Psoas muscle (tissue), 8 donors: ENCODE results near the gene RCHY1. TPM values are rescaled to one million over a fixed set of nuclear protein-coding genes. Genes with fewer than 3 reads are reported as not detected.

Source experiments
- ATAC-seq, 4 donors: fragments of 200-7000 bp; cut with Tn5 transposase; one replicate each; pipeline ENCODE4 v1.9.1; 2020; ENCODE audit warnings: moderate library complexity in 3 of 4, mild to moderate bottlenecking in 2 of 4
- DNase-seq, 2 donors: peaks; one replicate each; pipeline ENCODE4 v3.0.0-alpha.2; 2020
- H3K27ac ChIP-seq: fragments of 200-600 bp; one replicate; pipeline ENCODE4 v1.8.0; 2022
- H3K27me3 ChIP-seq, 3 donors: fragments of 200-600 bp in 1 of 3; one replicate each; pipeline versions ENCODE4 v1.6.1 to v1.8.0; 2013 to 2022; ENCODE audit warnings: low read length in 2 of 3, mild to moderate bottlenecking in 2 of 3, moderate library complexity in 1 of 3; ENCODE audit not compliant: insufficient read depth in 3 of 3
- H3K36me3 ChIP-seq, 2 donors: fragments of 200-600 bp in 1 of 2; one replicate each; pipeline versions ENCODE4 v1.6.1 to v1.8.0; 2013 to 2022; ENCODE audit warnings: low read depth in 1 of 2, mild to moderate bottlenecking in 1 of 2, moderate library complexity in 1 of 2; ENCODE audit not compliant: insufficient read depth in 1 of 2
- H3K4me1 ChIP-seq: fragments of 200-600 bp; one replicate; pipeline ENCODE4 v1.8.0; 2022
- H3K4me3 ChIP-seq: fragments of 200-600 bp; one replicate; pipeline ENCODE4 v1.8.0; 2022; ENCODE audit warnings: mild to moderate bottlenecking
- H3K9me3 ChIP-seq: fragments of 200-600 bp; one replicate; pipeline ENCODE4 v1.8.0; 2022
- CTCF ChIP-seq: fragments of 200-600 bp; IDR thresholded peaks from one replicate; pipeline ENCODE4 v1.8.0; 2022; ENCODE audit warnings: antibody characterized with exemption
- WGBS, 3 donors: extraction: QIAGEN DNeasy Blood & Tissue Kit; methylation state at CpG; one replicate each; pipeline versions ENCODE4 v1.1.6 to v1.1.7; 2013; 5-methylcytosine and 5-hydroxymethylcytosine counted together
- intact Hi-C, 2 donors: fragments of 100-400 bp; cut with DNase I; formaldehyde crosslinking; loops; one replicate each; pipeline versions ENCODE4 v1.11.0 to v1.14.2; 2022
- polyA plus RNA-seq, 3 donors: library from polyadenylated mRNA; stranded (reverse); fragments of 200-250 nt; gene quantifications; one replicate each; pipeline ENCODE4 v1.2.3, GENCODE V29; 2013
- total RNA-seq, 4 donors: library from RNA; stranded (reverse); fragmentation: NEBNext Ultra II Directional in 2 of 4; extraction: Animal tissue kit (Norgen Biotek cat#: 25700) in 2 of 4; gene quantifications; one replicate each; pipeline versions ENCODE4 v1.2.1 to v1.2.4, GENCODE V29; 2021 to 2023
- donor health status: healthy with polysubstance abuse.
- donor health status: DM: no; HTN: no; CAD: no; lungs with moderate emphysema.
- donor health status: Bipolar disorder and iron deficiency.
- donor health status: healthy.
- donor health status: DM: yes; HTN: yes; CAD: no.
- donor health status: DM: no; HTN: no; CAD: no.
- donor health status: DM: no; HTN: no; CAD: no.
- donor health status: DM: yes; HTN: yes; CAD: no.

Gene RCHY1
- total and polyA plus RNA-seq, 7 donors: 15.6 to 50.7 (median 28.2) TPM

- peaks cover 4% of the 10 kb centered on the region for H3K4me1 ChIP-seq
- ATAC-seq (no peak), DNase-seq (no peak)
- H3K9me3 ChIP-seq: no peaks in the 10 kb centered on the region
- no peak overlapping the region for H3K4me3 ChIP-seq
- H3K36me3 ChIP-seq: peaks cover 0 to 76% of the 10 kb centered on the region in 2 donors
- intact Hi-C loops: no loop called here
- no peak for TF ChIP-seq CTCF
- H3K27ac ChIP-seq: no peak overlapping the region
- H3K27me3 ChIP-seq: no peaks in the 10 kb centered on the region
- WGBS, 3 donors: 96 to 98% (median 97%) methylated on average over 2 of the region's 2 CpGs
These were observed 8.6 kb downstream of the RCHY1 start for GRCh38 chr4:75505630-75506029.

- H3K4me3 ChIP-seq: no peak overlapping the region
- ATAC-seq (no peak), DNase-seq (no peak)
- H3K9me3 ChIP-seq: no peaks in the 10 kb centered on the region
- intact Hi-C loops: no loop called here
- no peak overlapping the region for H3K27ac ChIP-seq
- H3K36me3 ChIP-seq: peaks cover 2 to 79% of the 10 kb centered on the region in 2 donors
- H3K4me1 ChIP-seq: no peaks in the 10 kb centered on the region
- 95 to 97% (median 96%) methylated on average over 2 of the region's 2 CpGs for WGBS, 3 donors
- H3K27me3 ChIP-seq: no peaks in the 10 kb centered on the region
- no peak for TF ChIP-seq CTCF
These were observed 11.5 kb downstream of the RCHY1 start for GRCh38 chr4:75502671-75503070.

GRCh38 chr4:75499900-75500299 is 14.3 kb downstream of the RCHY1 start:
- DNase-seq (no peak), ATAC-seq (no peak)
- no peak overlapping the region for H3K27ac ChIP-seq
- no peak overlapping the region for H3K4me3 ChIP-seq
- 94 to 99% (median 96%) methylated on average over 2 of the region's 2 CpGs for WGBS, 3 donors
- H3K27me3 ChIP-seq: no peaks in the 10 kb centered on the region
- H3K9me3 ChIP-seq: no peaks in the 10 kb centered on the region
- intact Hi-C loops: loop anchor here in 1 of 2 donors (10.0 kb wide), 1 partner anchor 625 kb away; no protein-coding TSS in a partner anchor
- H3K4me1 ChIP-seq: no peaks in the 10 kb centered on the region
- H3K36me3 ChIP-seq: peaks cover 2 to 55% of the 10 kb centered on the region in 2 donors
- TF ChIP-seq CTCF: no peak

GRCh38 chr4:75498041-75498440 is 16.2 kb downstream of the RCHY1 start:
- intact Hi-C loops: loop anchor here in 1 of 2 donors (10.0 kb wide), 1 partner anchor 623 kb away; no protein-coding TSS in a partner anchor
- no peaks in the 10 kb centered on the region for H3K4me1 ChIP-seq

More at GRCh38 chr4:75498041-75498440, 16.2 kb downstream of the RCHY1 start:
- no peak for TF ChIP-seq CTCF
- ATAC-seq: no peak
- Histone ChIP-seq H3K27ac (no peak overlapping the region), H3K9me3 (no peaks in the 10 kb centered on the region), H3K36me3 (peaks cover 2 to 49% of the 10 kb centered on the region in 2 donors), H3K4me3 (no peak overlapping the region), H3K27me3 (no peaks in the 10 kb centered on the region)
- no peak for DNase-seq
- 85 to 98% (median 93%) methylated on average over 2 of the region's 2 CpGs for WGBS, 3 donors
